Measurements from ENCODE around the gene CAMK2G.

Gene CAMK2G

DNA sequence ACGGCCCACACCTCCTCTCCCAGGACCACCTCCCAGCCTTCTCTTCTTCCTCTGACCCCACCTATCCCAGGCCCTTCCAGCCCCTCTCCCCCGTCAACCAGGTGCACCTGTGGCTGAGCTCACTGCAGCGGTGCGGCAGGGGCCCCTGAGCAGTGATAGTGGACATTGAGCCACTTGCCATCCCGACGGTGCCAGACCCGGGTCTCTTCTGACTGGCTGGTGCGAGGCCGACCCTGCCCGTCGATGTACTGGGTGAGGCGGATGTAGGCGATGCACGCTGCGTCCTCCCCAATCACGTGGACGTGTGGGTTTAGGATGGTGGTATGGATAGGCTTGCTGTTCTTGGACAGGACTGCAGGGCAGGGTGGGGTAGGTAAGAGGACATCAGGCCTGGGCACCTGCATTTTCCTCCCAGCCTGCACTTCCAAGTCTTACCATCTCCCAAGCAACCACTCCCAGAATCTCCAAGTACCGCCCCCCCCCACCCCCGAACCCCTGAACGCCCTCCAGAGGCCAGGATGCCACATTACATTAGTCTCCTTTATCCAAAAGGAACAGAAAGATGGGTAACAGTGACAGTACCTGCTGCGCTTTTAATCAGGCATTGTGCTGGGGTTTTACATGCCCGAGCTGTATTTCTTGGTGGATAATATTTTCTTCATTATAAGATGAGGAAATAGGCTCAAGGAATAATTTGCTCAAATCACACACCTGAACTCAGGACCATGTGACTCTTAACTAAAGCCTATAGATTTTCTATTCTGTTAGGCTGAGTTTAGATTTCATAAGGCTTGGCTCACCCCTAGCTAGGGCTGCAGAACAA is 59.2 kb downstream of the CAMK2G start:
- no peak for ATAC-seq
- no peak for TF ChIP-seq ZC3H10 (CRISPR knock-in tag; IDR thresholded peaks at IDR 0.05)
- TF ChIP-seq CSDC2 (CRISPR knock-in tag; IDR thresholded peaks at IDR 0.05): no peak
- TF ChIP-seq, protein P1, sequence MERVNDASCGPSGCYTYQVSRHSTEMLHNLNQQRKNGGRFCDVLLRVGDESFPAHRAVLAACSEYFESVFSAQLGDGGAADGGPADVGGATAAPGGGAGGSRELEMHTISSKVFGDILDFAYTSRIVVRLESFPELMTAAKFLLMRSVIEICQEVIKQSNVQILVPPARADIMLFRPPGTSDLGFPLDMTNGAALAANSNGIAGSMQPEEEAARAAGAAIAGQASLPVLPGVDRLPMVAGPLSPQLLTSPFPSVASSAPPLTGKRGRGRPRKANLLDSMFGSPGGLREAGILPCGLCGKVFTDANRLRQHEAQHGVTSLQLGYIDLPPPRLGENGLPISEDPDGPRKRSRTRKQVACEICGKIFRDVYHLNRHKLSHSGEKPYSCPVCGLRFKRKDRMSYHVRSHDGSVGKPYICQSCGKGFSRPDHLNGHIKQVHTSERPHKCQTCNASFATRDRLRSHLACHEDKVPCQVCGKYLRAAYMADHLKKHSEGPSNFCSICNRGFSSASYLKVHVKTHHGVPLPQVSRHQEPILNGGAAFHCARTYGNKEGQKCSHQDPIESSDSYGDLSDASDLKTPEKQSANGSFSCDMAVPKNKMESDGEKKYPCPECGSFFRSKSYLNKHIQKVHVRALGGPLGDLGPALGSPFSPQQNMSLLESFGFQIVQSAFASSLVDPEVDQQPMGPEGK (CRISPR knock-in tag; IDR thresholded peaks at IDR 0.05; ENCODE audit: borderline replicate concordance): no peak
- no peak for TF ChIP-seq BACH2 (CRISPR knock-in tag; IDR thresholded peaks at IDR 0.05; ENCODE audit: borderline replicate concordance)
- TF ChIP-seq ZNF70 (CRISPR knock-in tag; IDR thresholded peaks at IDR 0.05): no peak
- no peak for TF ChIP-seq OSR1 (CRISPR knock-in tag; IDR thresholded peaks at IDR 0.05)
- TF ChIP-seq ZFP30 (CRISPR knock-in tag; IDR thresholded peaks at IDR 0.05): no peak
- TF ChIP-seq, protein P2, sequence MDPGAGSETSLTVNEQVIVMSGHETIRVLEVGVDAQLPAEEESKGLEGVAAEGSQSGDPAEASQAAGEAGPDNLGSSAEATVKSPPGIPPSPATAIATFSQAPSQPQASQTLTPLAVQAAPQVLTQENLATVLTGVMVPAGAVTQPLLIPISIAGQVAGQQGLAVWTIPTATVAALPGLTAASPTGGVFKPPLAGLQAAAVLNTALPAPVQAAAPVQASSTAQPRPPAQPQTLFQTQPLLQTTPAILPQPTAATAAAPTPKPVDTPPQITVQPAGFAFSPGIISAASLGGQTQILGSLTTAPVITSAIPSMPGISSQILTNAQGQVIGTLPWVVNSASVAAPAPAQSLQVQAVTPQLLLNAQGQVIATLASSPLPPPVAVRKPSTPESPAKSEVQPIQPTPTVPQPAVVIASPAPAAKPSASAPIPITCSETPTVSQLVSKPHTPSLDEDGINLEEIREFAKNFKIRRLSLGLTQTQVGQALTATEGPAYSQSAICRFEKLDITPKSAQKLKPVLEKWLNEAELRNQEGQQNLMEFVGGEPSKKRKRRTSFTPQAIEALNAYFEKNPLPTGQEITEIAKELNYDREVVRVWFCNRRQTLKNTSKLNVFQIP (CRISPR knock-in tag; IDR thresholded peaks at IDR 0.05; ENCODE audit: borderline replicate concordance, low read depth): no peak
- TF ChIP-seq ESRRG (CRISPR knock-in tag; IDR thresholded peaks at IDR 0.05): no peak
- TF ChIP-seq ZFP3 (CRISPR knock-in tag; IDR thresholded peaks at IDR 0.05): no peak

DNA sequence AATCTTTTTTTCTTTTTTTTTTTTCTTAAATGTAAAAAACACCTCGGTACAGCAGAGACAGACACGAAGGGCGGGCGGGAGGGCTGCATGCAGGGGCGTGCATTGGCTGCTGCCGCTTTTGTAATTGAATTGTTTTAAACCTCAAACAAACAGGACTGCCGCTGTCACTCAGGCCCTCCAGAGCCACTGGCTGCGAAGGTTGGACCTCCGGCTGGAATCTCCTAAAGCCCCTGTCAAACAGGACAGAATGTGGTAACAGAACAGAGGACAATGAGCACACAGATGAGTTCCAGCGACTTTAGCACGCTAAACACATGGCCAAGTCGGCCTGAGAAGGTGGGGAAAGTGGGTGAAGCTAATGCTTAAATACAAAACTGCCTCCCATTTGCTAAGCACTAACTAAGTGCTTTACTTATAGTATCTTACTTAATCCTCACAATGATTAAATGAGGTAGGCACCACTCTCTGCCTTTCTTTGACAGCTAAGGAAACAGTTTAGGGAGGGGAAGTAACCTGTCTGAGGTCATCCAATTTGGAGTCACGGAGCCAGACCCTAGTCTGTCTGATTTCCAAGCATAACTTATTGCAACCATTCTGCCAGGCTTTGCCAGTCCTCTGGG is 60.0 kb downstream of the CAMK2G start:
- no peak for ATAC-seq
- TF ChIP-seq BACH2 (CRISPR knock-in tag; IDR thresholded peaks at IDR 0.05; ENCODE audit: borderline replicate concordance): no peak
- no peak for TF ChIP-seq TOX (CRISPR knock-in tag; IDR thresholded peaks at IDR 0.05; ENCODE audit: borderline replicate concordance)
- TF ChIP-seq ZFP30 (CRISPR knock-in tag; IDR thresholded peaks at IDR 0.05): no peak
- TF ChIP-seq, protein P3, sequence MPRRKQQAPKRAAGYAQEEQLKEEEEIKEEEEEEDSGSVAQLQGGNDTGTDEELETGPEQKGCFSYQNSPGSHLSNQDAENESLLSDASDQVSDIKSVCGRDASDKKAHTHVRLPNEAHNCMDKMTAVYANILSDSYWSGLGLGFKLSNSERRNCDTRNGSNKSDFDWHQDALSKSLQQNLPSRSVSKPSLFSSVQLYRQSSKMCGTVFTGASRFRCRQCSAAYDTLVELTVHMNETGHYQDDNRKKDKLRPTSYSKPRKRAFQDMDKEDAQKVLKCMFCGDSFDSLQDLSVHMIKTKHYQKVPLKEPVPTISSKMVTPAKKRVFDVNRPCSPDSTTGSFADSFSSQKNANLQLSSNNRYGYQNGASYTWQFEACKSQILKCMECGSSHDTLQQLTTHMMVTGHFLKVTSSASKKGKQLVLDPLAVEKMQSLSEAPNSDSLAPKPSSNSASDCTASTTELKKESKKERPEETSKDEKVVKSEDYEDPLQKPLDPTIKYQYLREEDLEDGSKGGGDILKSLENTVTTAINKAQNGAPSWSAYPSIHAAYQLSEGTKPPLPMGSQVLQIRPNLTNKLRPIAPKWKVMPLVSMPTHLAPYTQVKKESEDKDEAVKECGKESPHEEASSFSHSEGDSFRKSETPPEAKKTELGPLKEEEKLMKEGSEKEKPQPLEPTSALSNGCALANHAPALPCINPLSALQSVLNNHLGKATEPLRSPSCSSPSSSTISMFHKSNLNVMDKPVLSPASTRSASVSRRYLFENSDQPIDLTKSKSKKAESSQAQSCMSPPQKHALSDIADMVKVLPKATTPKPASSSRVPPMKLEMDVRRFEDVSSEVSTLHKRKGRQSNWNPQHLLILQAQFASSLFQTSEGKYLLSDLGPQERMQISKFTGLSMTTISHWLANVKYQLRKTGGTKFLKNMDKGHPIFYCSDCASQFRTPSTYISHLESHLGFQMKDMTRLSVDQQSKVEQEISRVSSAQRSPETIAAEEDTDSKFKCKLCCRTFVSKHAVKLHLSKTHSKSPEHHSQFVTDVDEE (CRISPR knock-in tag; IDR thresholded peaks at IDR 0.05): no peak
- TF ChIP-seq ISL1 (CRISPR knock-in tag; IDR thresholded peaks at IDR 0.05): no peak
- TF ChIP-seq, protein P4, sequence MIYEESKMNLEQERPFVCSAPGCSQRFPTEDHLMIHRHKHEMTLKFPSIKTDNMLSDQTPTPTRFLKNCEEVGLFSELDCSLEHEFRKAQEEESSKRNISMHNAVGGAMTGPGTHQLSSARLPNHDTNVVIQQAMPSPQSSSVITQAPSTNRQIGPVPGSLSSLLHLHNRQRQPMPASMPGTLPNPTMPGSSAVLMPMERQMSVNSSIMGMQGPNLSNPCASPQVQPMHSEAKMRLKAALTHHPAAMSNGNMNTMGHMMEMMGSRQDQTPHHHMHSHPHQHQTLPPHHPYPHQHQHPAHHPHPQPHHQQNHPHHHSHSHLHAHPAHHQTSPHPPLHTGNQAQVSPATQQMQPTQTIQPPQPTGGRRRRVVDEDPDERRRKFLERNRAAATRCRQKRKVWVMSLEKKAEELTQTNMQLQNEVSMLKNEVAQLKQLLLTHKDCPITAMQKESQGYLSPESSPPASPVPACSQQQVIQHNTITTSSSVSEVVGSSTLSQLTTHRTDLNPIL (CRISPR knock-in tag; IDR thresholded peaks at IDR 0.05; ENCODE audit: low read depth): no peak
- TF ChIP-seq, protein P1 (CRISPR knock-in tag; IDR thresholded peaks at IDR 0.05; ENCODE audit: borderline replicate concordance): no peak
- no peak for TF ChIP-seq TCF4 (CRISPR knock-in tag; IDR thresholded peaks at IDR 0.05; ENCODE audit: borderline replicate concordance)
- TF ChIP-seq ZNF70 (CRISPR knock-in tag; IDR thresholded peaks at IDR 0.05): no peak
- TF ChIP-seq CSDC2 (CRISPR knock-in tag; IDR thresholded peaks at IDR 0.05): no peak
- no peak for TF ChIP-seq ZNF8 (CRISPR knock-in tag; IDR thresholded peaks at IDR 0.05)

DNA sequence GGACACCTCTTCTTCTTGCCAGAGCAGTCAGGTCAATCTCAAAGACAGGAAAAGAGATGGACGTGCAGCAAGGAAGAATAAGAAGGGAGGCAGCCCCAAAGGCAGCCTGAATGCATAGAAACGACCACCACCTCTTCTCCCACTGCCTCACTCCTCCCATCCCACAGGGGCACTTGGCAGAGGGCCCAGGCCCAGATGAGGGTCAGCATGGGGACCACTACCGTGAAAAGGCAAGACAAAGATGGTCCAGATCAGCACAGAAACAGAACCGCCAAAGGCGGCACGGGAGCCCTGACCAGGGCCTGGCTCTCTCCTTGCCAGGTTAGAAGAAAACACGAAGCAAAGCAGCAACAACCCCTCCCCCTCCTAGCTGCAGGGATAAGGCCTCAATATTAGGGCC is 61.0 kb downstream of the CAMK2G start:
- ATAC-seq: no peak
- TF ChIP-seq ZNF565 (CRISPR knock-in tag; conservative IDR thresholded peaks at IDR 0.05; ENCODE audit: low read depth) (no peak), ZC3H10 (CRISPR knock-in tag; IDR thresholded peaks at IDR 0.05) (no peak), RARB (CRISPR knock-in tag; IDR thresholded peaks at IDR 0.05) (no peak), ZNF70 (CRISPR knock-in tag; IDR thresholded peaks at IDR 0.05) (no peak), OSR1 (CRISPR knock-in tag; IDR thresholded peaks at IDR 0.05) (no peak)
